IPS DF 19.7 (cell line): ENCODE measurements around the gene MUC5B.

Experiments used
- DNase-seq: peaks from one replicate; pipeline ENCODE4 v3.0.0-alpha.2; 2013; ENCODE audit warnings: low read depth, low spot score

MUC5B gene

DNA sequence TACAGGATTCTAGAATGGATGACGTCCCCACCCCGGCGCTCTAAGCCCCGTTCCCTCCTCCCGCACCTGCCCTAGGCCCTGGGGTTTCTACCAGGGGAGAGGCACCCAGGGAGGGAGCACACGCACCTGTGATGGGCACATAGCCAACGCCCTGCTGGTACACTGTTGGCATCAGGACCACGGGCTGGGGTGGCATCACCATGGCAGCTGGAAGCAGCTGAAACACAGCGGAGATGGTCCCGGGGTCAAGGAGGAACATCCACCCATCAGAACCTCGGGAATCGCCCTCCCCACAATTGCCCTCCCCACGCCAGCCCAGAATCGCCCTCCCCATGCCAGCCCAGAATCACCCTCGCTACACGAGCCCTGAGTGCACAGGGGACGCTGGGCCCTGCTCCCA, 63.0 kb downstream of the MUC5B start:
- no peak for DNase-seq

GRCh38 chr11:1287928-1288327, 65.1 kb downstream of the MUC5B start:
- no peak for DNase-seq

DNA sequence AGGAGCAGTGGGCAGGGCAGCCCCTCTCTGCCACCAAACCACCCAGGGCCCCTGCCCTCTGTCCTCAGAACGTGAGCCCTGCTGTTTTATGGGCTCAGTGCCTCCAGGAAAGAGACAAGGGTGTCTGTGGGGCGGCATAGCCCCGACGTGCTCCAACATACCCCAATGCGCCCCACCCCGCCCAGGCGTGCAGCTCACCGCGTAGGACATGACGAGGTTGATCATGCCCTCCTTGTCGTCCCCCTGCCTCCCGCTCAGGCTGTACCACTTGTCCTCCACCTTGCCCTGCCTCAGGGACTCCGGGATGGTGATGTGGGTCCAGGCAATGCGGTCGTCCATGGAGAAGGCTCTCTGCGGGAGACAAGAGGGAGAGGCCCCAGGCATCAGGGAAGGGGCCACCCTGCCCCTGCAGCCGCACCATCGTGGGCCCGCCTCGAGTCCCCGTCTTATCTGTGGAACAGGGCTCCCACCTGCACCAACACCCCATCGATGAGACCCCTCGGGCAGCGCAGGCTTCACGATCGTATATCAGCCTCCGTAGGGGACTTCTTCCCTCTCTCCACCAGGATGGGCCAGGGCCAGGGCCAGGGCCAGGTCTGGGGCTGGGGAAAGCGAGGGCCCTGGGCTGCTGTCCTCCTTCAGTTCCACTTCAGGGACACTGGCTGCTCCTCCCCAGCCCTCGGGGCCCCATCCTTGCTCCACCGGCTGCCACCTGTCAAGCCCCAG, 65.7 kb downstream of the MUC5B start:
- no peak for DNase-seq

- no peak for DNase-seq
These were observed 66.5 kb downstream of the MUC5B start for GRCh38 chr11:1289211-1289935.

DNA sequence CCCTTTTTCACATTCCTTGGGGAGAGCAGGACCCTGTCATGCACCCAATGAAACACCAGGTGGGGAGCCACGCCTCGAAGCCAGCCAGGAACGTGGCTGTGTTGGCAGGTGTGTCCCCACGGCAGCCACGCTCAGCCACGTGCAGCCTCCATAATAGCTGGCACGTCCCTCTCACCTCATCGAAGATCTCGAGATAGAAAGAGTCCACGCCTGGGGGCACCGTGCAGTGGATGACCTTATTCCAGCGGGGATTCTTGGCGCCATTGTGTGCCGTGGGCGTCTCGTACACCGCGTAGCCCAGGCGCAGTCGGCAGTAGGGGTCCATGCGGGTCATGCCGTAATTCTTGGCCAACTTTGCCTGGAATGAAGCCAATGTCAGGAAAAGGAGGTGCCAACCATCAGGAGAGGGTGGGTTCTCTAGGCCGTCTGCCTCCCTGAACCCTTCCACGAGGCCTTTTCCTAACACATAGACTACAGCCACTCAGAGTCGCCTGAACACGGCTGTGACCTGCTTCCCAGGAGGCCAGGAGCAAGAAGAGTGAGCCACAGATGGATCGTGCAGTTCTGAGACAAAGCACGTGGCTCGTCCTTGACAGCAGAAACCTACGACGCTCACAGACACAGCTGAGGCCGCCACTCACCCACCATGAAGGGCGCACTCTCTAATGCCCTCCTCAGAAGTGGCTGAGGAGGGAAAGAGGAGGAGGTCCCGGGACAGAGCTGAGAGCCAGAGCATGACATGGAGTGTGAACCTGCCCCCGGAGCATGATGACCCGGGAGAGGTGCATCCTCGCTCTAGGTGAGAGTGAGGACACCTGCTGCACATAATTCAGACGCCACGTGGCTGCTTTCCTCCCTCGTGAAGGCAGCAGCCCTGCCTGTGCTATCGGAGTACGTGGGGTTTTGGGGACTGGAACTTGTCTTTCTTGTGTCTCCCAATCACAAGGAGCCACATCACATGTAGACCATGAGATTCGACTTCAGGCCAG, 67.5 kb downstream of the MUC5B start:
- no peak for DNase-seq

DNA sequence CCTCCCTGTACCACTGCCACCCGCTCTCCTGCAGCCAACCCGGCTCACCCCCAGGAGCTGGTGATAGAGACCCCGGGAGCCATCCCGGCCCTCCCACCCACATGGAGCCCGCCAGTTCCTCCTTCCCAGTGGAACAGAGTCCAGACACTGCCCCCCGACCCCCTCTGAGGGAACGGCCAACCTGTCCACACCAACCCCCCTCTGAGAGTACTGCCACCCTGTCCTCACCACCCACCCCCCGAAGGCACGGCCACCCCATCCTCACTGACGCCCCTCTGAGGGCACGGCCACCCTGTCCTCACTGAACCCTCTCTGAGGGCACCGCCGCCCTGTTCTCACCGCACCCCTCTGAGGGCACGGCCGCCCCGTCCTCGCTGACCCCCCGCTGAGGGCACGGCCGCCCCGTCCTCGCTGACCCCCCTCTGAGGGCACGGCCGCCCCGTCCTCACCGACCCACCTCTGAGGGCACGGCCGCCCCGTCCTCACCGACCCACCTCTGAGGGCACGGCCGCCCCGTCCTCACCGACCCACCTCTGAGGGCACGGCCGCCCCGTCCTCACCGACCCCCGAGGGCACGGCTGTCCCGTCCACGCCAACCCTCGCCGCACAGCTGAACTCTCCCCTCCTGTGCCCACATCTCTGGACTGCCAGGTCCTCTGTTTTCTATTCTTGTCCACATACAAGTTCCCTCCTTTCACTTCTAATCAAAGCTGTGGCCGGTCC, 68.6 kb downstream of the MUC5B start:
- DNase-seq = no peak

- DNase-seq = no peak
These were observed 69.3 kb downstream of the MUC5B start for GRCh38 chr11:1292018-1292643.

DNA sequence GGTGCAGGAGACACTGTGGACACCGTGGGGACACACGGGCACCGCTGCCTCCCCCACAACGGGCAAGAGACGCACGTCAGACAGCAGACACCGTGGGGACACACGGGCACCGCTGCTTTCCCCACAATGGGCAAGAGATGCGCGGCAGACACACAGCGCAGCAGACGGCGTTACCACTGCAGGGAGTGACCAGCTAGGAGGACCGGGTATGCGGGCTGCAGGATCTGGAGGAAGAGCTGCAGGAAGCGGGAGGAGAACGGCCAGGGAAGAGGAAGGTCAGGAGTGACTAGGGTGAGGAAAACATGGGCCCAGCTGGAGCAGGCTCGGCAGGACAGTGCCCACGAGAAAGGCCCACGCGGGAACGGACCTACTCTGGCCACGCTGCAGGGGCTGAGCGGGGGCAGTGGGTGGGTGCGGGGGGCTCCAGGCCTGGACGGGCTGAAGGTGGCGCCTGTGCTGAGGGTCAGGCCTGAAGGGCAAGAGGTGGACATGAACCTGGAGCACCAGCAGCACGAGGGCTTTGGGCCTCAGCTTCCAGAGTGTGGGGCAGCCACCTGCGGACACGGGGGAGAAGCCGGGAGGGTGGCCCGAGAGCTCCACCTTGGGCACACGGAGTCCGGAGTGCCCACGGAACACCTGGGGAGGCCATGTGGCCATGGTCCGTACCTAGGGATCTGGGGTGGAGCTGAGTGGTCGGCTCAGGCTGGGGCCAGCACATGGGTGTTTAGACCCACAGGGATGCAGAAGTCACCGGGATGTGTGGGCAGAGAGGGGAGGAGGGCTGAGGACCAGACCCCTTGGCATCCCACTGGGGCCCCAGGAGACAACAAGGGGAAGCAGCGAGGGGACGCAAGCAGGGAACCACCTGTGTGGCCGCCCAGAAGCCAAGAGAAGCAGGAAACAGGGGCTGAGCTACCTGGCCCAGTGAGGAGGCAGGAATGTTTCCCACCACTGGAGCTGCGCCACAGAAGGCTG, 70.1 kb downstream of the MUC5B start:
- DNase-seq = no peak

- DNase-seq = no peak
These were observed 70.8 kb downstream of the MUC5B start for GRCh38 chr11:1293619-1294015.

DNA sequence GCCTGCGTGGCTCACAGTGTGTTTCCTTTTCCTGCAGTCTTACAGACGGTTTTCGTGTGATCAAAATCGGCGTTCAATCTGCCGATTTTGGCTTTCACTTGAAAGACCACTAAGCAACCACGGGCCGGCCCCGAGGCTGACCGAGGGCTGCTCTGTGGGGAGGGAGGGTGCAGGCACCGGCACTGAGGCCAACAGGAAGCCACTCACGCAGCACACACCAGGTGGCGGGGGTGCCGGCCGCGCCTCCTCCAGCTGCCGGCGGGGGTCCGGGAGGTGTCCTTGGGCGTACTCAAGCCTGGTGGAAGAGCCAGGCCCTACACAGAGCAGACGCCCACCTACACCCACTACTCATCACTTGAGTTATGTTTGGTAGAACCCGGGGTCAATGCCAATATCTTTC, 72.2 kb downstream of the MUC5B start:
- no peak for DNase-seq

DNA sequence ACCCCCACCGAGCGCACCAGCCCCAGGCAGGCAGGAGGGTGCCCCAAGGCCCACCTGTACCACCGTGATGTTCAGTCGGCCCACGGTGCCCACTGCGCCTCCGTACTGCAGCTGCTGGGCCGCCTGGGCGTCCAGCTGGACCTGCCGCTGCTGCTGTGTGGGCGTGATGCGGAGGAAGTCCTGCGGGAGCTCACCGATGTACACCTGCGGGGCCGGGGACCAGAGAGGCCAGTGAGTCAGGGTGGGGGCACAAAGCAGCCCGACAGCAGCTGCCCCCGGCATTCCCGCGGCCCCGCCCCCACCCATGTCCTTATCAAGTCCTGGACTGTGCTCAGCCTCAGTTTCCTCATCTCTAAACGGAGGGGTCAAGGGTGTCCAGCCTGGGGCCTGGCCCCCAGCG, 72.7 kb downstream of the MUC5B start:
- DNase-seq = no peak

- no peak for DNase-seq
These were observed 73.4 kb downstream of the MUC5B start for GRCh38 chr11:1296287-1296686.

- DNase-seq = no peak
These were observed 74.2 kb downstream of the MUC5B start for GRCh38 chr11:1297011-1297575.

- DNase-seq = no peak
These were observed 75.0 kb downstream of the MUC5B start for GRCh38 chr11:1297576-1298473.

DNA sequence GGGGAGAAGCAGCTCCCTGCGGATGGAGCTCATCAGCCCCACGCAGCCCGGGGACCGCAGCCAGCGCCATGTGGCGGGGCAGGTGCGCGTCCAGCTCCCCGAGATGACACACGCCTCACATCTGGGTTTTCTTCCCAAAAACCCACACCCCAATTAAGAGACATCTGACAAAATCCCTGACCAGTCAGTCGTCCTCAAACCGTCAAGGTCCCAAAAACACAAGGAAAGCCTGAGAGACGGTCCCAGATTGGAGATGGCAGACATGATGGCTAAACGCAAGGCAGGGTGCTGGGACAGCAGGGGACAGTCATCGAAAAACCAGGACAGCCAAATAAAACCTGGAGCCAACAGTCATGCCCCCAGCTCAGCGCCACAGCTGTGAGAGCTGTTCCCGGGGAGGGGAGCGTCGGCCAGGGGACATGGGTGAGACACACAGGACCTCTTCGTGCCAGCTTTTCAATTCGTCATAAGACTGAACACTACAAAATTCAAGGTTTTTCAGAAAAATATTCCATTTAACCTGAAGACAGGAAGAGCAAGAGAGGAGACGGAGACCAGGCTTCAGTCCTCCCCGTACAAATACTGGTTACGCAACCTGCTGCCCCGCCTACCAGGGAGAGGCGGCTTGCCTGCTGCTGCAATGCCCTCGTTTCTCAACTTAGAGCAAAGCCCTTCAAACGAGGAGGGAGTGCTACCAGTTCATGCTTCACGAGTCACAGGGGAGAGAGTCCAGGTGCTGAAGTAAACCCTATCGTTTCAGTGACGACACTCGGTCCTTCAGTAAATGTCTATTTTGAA, 76.0 kb downstream of the MUC5B start:
- no peak for DNase-seq

GRCh38 chr11:1299621-1300020, 76.8 kb downstream of the MUC5B start:
- no peak for DNase-seq

DNA sequence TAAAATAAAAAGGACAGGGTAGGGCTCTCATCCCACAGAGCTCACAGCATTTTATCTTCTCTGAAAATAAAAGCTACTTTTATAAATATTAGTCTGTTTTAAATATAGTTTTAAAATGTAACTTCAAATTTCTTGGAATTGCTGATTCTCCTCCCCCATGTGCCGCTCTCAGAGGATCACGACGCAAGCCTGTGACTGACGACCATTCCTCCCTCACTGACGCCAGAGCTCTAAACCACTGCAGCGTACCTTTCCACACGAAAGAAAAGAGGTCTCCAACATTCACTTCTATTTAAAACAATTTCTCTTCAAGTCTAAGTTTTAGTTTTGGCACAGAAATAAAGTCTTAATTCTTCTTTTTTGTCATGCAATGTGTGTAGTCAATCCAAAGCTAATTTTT, 77.3 kb downstream of the MUC5B start:
- no peak for DNase-seq
